Brain microvascular endothelial cell (primary cell): ENCODE data around the gene SLC6A7.
A peak's percentile ranks its signal among the peaks of the same experiment; 100 is the strongest.

Source experiments
- DNase-seq: peaks from one replicate; pipeline ENCODE4 v3.0.0-alpha.2; 2020
- H3K27ac ChIP-seq: fragments of 250-450 bp; sonication (Bioruptor Pico); 2 replicates; pipeline ENCODE4 v1.5.1; 2020; ENCODE audit warnings: mild to moderate bottlenecking, moderate library complexity
- H3K27me3 ChIP-seq: fragments of 250-450 bp; sonication (Bioruptor Pico); replicated peaks from 2 replicates; pipeline ENCODE4 v1.5.1; 2020; ENCODE audit warnings: mild to moderate bottlenecking
- H3K36me3 ChIP-seq: fragments of 250-450 bp; sonication (Bioruptor Pico); replicated peaks from 2 replicates; pipeline ENCODE4 v1.5.1; 2020; ENCODE audit warnings: mild to moderate bottlenecking
- H3K4me3 ChIP-seq: 2 replicates; pipeline ENCODE4 v1.5.1; 2011; ENCODE audit warnings: low read depth, mild to moderate bottlenecking, control low read depth, low read length, moderate library complexity
- in situ Hi-C: cut with HindIII; loops from 2 replicates; pipeline ENCODE4 v1.10.0; 2017; ENCODE audit warnings: low sequenced_read_pairs, low pct_ligation_motif_present
- TF ChIP-seq, protein P1 (sequence below): IDR thresholded peaks from 2 replicates; pipeline ENCODE4 v1.5.1; 2011; ENCODE audit warnings: low read depth, mild to moderate bottlenecking, moderate library complexity, low read length, control low read depth, inconsistent platforms; ENCODE audit errors: missing control alignments

SLC6A7 gene

GRCh38 chr5:150209099-150209635 is 19.3 kb downstream of the SLC6A7 start:
- no peaks in the 10 kb centered on the region for H3K27me3 ChIP-seq
- in situ Hi-C loops: no loop called here
- H3K4me3 ChIP-seq: no peak overlapping the region
- peak; percentile 83 for DNase-seq
- no peaks in the 10 kb centered on the region for H3K36me3 ChIP-seq
- H3K27ac ChIP-seq: peak overlapping the region; percentile 37
- TF ChIP-seq, protein P1, sequence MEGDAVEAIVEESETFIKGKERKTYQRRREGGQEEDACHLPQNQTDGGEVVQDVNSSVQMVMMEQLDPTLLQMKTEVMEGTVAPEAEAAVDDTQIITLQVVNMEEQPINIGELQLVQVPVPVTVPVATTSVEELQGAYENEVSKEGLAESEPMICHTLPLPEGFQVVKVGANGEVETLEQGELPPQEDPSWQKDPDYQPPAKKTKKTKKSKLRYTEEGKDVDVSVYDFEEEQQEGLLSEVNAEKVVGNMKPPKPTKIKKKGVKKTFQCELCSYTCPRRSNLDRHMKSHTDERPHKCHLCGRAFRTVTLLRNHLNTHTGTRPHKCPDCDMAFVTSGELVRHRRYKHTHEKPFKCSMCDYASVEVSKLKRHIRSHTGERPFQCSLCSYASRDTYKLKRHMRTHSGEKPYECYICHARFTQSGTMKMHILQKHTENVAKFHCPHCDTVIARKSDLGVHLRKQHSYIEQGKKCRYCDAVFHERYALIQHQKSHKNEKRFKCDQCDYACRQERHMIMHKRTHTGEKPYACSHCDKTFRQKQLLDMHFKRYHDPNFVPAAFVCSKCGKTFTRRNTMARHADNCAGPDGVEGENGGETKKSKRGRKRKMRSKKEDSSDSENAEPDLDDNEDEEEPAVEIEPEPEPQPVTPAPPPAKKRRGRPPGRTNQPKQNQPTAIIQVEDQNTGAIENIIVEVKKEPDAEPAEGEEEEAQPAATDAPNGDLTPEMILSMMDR: no peak

DNA sequence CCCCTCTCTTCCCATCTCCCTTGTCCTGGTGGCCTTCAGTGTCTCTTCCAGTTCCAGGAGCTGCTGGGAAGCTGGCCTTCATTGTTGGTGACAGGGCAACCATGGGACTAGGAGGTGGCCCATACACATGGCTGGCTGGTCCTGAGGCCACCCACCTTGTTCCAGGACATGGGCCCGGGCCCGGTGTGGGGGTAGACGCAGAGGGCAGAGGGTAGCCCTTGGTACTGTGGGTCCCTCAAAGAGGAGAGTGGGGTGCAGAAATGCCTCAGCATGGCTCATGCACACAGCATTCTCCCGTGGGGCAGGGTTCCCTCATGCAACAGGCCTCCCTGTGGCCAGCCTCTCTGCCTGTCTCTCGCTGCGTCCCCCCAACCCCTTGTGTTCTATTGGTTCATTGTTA is 20.8 kb downstream of the SLC6A7 start:
- TF ChIP-seq, protein P1: no peak
- in situ Hi-C loops: no loop called here
- DNase-seq: no peak
- Histone ChIP-seq H3K4me3 (no peak overlapping the region), H3K27ac (no peak overlapping the region), H3K36me3 (no peaks in the 10 kb centered on the region), H3K27me3 (no peaks in the 10 kb centered on the region)

- no peak overlapping the region for H3K4me3 ChIP-seq
- no peak overlapping the region for H3K27ac ChIP-seq
- H3K27me3 ChIP-seq: no peaks in the 10 kb centered on the region
- DNase-seq: no peak
- in situ Hi-C loops: no loop called here
- TF ChIP-seq, protein P1: no peak
- no peaks in the 10 kb centered on the region for H3K36me3 ChIP-seq
Measured at GRCh38 chr5:150211156-150212030, 21.5 kb downstream of the SLC6A7 start.

- H3K36me3 ChIP-seq: no peaks in the 10 kb centered on the region
- DNase-seq: peak; percentile 28
- in situ Hi-C loops: no loop called here
- no peak overlapping the region for H3K4me3 ChIP-seq
- H3K27me3 ChIP-seq: no peaks in the 10 kb centered on the region
- TF ChIP-seq, protein P1: no peak
- H3K27ac ChIP-seq: no peak overlapping the region
Measured at GRCh38 chr5:150213530-150213929, 23.7 kb downstream of the SLC6A7 start.

GRCh38 chr5:150214289-150214688 is 24.4 kb downstream of the SLC6A7 start:
- no peaks in the 10 kb centered on the region for H3K27me3 ChIP-seq
- TF ChIP-seq, protein P1: peak; percentile 59
- no peaks in the 10 kb centered on the region for H3K36me3 ChIP-seq
- in situ Hi-C loops: no loop called here
- DNase-seq: no peak
- H3K4me3 ChIP-seq: no peak overlapping the region
- no peak overlapping the region for H3K27ac ChIP-seq
